Measurements from ENCODE around the gene ZCCHC7. TPM values are rescaled to one million over a fixed set of nuclear protein-coding genes. Genes with fewer than 3 reads are reported as not detected.

Gene ZCCHC7
- total and polyA plus RNA-seq, 9 of the 15 experiments (the other 6 are each of a cell fraction or from before 2014, with no cell fraction given): 34.1 to 68.9 (median 48.8) TPM

DNA sequence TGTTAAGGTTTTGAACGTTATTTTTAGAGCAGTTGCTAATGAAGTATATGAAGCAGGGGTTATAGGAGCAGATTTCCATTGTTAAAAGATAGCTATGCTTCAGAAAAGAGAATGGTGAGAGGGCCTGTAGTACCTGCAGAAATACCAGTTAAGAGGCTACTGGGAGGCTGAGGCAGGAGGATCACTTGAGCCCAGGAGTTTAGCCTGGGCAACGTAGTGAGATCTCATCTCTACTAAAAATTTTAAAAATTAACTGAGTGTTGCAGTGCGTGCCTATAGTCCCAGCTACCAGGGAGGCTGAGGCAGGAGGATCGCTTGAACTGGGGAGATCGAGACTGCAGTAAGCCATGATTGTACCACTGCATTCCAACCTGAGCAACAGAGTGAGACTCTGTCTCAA lies 148.8 kb downstream of the ZCCHC7 start:
- H3K27ac ChIP-seq (ENCODE audit: extremely low read depth, low read depth, low read length): no peak overlapping the region
- TF ChIP-seq ZNF121 (CRISPR knock-in tag; conservative IDR thresholded peaks at IDR 0.05) (peak; percentile 92), HES1 (IDR thresholded peaks at IDR 0.05; ENCODE audit: low read depth) (no peak), KDM2B (CRISPR knock-in tag; IDR thresholded peaks at IDR 0.05) (no peak), ZFP30 (CRISPR knock-in tag; IDR thresholded peaks at IDR 0.05; ENCODE audit: borderline replicate concordance) (no peak), FIP1L1 (IDR thresholded peaks at IDR 0.05; ENCODE audit: low read depth, low read length, poor library complexity, severe bottlenecking) (no peak), ZNF384 (IDR thresholded peaks at IDR 0.05; ENCODE audit: low read depth, low read length) (0 out of 2 replicates have a peak, but pooled peaks have one; percentile 43), HNRNPK (IDR thresholded peaks at IDR 0.05; ENCODE audit: low read depth, low read length, poor library complexity, severe bottlenecking) (no peak), BCOR (IDR thresholded peaks at IDR 0.05) (0 out of 2 replicates have a peak, but pooled peaks have one; percentile 24), CHAMP1 (IDR thresholded peaks at IDR 0.05) (no peak), PCBP1 (IDR thresholded peaks at IDR 0.05; ENCODE audit: low read depth, low read length, poor library complexity, severe bottlenecking) (no peak), RBM25 (IDR thresholded peaks at IDR 0.05; ENCODE audit: low read depth, low read length, severe bottlenecking) (peak; percentile 27), MECOM (CRISPR knock-in tag; IDR thresholded peaks at IDR 0.05) (no peak), TBP (optimal IDR thresholded peaks at IDR 0.05; ENCODE audit: low read depth, low read length) (no peak)
- BruUV-seq (replicated peaks): no TSS peak
- DNase-seq (ENCODE audit: extremely low read depth in 1 of 4, low spot score in 3 of 4) (no peak), FAIRE-seq (no peak), ATAC-seq (peak; percentile 33; the same call in 2 of the 3 replicates)
- no peaks in the 10 kb centered on the region for H3K27me3 ChIP-seq (ENCODE audit: control insufficient read depth in 2 of 2, insufficient read depth in 2 of 2, low read length in 2 of 2)
- H3K4me1 ChIP-seq (replicated peaks in 1 of 2; ENCODE audit: control insufficient read depth in 2 of 2, insufficient read depth in 2 of 2, low read length in 2 of 2): peaks cover 3% of the 10 kb centered on the region in 2 experiments; a peak in 2 of 5 replicates
- H3K9ac ChIP-seq (ENCODE audit: insufficient read depth in 1 of 2, low read depth in 2 of 2, low read length in 2 of 2): no peak overlapping the region
- 87% methylated on average over 5 of the region's 5 CpGs for WGBS (ENCODE audit: insufficient coverage, low coverage, missing lambda C conversion rate)
- ChIA-PET CTCF (ENCODE audit: low intra/inter-chr PET ratio) (no interaction called here), POLR2A (interaction anchor here (0.9 to 1.0 kb wide), 2 partner anchors 15 to 18 kb away, joined by 3 to 4 read pairs; no protein-coding TSS in a partner anchor)
- H4K20me1 ChIP-seq (replicated peaks; ENCODE audit: control insufficient read depth, insufficient read depth, low read length): no peaks in the 10 kb centered on the region
- peaks cover 52% of the 10 kb centered on the region for H3K79me2 ChIP-seq (ENCODE audit: control insufficient read depth, insufficient read depth, low read length)
- intact Hi-C loops (cut with micrococcal nuclease) (no loop called here), in situ Hi-C loops (cut with MboI) (no loop called here)
- no peak overlapping the region for H3K4me3 ChIP-seq
- no peak overlapping the region for H3K4me2 ChIP-seq (ENCODE audit: insufficient read depth, low read length)
- peaks cover 7% of the 10 kb centered on the region; the same call in 1 of the 3 replicates for H3K36me3 ChIP-seq (ENCODE audit: control insufficient read depth, insufficient read depth, low read length)
- 0 out of 2 replicates have a peak, but pooled peaks cover 2% of the 10 kb centered on the region for H3K9me3 ChIP-seq (replicated peaks; ENCODE audit: control insufficient read depth, insufficient read depth, low read depth, low read length)
- no peaks in the 10 kb centered on the region for H3K9me1 ChIP-seq (ENCODE audit: control insufficient read depth, insufficient read depth, low read length)
- H2AFZ ChIP-seq (ENCODE audit: low read depth, low read length): no peak overlapping the region
